ENCODE results near the gene CRACDL. TPM values are rescaled to one million over a fixed set of nuclear protein-coding genes. Genes with fewer than 3 reads are reported as not detected.
A peak's percentile ranks its signal among the peaks of the same experiment; 100 is the strongest.

Gene CRACDL
- total and polyA plus RNA-seq, 2 of the 13 experiments (the other 11 are each of a cell fraction or from before 2014, with no cell fraction given): 0.15 to 0.26 TPM

DNA sequence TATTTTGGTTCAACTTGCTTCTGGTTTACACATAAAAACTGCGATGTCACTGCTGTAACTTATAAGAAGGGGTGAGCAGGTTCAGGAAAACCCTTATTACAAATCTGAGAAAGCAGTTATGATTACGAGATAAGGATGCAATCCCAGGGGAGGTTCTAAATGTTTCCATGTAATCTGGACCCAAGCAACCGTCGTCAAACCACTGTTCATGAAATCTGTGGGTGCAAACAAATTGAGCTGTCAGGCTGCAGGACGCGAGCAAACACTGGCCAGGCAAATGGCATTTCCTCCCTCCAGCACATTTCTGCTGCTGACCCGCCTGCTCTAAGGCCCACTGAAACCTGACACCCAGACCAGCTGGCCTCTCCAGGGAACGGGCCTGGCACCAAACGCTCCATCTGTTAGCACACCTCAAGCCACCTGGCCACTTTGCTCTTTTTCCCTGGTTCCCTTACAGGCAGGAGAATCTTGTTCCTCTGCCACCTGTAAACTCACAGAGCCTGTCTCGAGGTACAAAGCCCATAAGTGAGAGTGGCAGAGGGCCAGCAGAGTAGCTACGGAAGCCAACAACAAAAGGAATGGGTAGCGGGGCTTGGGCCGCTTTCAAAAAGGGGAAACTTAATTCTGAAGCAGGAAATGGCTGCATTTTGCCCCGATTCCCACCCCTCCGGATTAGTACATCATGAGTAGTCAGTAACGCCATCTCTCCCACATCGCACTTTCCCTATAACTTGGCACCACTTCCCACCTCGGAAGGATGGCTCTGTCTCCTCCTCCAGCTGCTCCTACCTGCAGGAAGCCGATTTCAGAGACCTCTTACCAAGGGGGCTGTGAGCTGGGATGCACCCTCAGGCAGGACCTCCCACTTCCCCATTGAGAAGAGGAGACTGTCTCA is 26.5 kb downstream of the CRACDL start (continued):
- TF ChIP-seq, protein P1, sequence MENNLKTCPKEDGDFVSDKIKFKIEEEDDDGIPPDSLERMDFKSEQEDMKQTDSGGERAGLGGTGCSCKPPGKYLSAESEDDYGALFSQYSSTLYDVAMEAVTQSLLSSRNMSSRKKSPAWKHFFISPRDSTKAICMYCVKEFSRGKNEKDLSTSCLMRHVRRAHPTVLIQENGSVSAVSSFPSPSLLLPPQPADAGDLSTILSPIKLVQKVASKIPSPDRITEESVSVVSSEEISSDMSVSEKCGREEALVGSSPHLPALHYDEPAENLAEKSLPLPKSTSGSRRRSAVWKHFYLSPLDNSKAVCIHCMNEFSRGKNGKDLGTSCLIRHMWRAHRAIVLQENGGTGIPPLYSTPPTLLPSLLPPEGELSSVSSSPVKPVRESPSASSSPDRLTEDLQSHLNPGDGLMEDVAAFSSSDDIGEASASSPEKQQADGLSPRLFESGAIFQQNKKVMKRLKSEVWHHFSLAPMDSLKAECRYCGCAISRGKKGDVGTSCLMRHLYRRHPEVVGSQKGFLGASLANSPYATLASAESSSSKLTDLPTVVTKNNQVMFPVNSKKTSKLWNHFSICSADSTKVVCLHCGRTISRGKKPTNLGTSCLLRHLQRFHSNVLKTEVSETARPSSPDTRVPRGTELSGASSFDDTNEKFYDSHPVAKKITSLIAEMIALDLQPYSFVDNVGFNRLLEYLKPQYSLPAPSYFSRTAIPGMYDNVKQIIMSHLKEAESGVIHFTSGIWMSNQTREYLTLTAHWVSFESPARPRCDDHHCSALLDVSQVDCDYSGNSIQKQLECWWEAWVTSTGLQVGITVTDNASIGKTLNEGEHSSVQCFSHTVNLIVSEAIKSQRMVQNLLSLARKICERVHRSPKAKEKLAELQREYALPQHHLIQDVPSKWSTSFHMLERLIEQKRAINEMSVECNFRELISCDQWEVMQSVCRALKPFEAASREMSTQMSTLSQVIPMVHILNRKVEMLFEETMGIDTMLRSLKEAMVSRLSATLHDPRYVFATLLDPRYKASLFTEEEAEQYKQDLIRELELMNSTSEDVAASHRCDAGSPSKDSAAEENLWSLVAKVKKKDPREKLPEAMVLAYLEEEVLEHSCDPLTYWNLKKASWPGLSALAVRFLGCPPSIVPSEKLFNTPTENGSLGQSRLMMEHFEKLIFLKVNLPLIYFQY (CRISPR knock-in tag; IDR thresholded peaks at IDR 0.05; ENCODE audit: borderline replicate concordance): peak; percentile 97
- TF ChIP-seq MAF1 (CRISPR knock-in tag; IDR thresholded peaks at IDR 0.05; ENCODE audit: borderline replicate concordance) (no peak), ETV6 (CRISPR knock-in tag; conservative IDR thresholded peaks at IDR 0.05) (no peak), ZNF274 (CRISPR knock-in tag; IDR thresholded peaks at IDR 0.05) (no peak), ETV5 (CRISPR knock-in tag; IDR thresholded peaks at IDR 0.05; ENCODE audit: borderline replicate concordance) (peak; percentile 44; the same call in 1 of the 2 replicates), BORCS8-MEF2B (CRISPR knock-in tag; IDR thresholded peaks at IDR 0.05) (peak; percentile 78; the same call in 1 of the 2 replicates), TP53 (CRISPR knock-in tag; conservative IDR thresholded peaks at IDR 0.05) (no peak), ZHX2 (IDR thresholded peaks at IDR 0.05; ENCODE audit: low read depth) (no peak), ZHX2 (CRISPR knock-in tag; IDR thresholded peaks at IDR 0.05; ENCODE audit: borderline replicate concordance) (no peak), CBX1 (IDR thresholded peaks at IDR 0.05; ENCODE audit: low read depth) (no peak), FOXO1 (CRISPR knock-in tag; IDR thresholded peaks at IDR 0.05) (no peak), ZSCAN12 (CRISPR knock-in tag; IDR thresholded peaks at IDR 0.05) (no peak), REPIN1 (CRISPR knock-in tag; IDR thresholded peaks at IDR 0.05; ENCODE audit: borderline replicate concordance, low read depth) (peak; percentile 72; the same call in 1 of the 2 replicates), ZNF710 (CRISPR knock-in tag; IDR thresholded peaks at IDR 0.05; ENCODE audit: borderline replicate concordance) (no peak)
- TF ChIP-seq, protein P2, sequence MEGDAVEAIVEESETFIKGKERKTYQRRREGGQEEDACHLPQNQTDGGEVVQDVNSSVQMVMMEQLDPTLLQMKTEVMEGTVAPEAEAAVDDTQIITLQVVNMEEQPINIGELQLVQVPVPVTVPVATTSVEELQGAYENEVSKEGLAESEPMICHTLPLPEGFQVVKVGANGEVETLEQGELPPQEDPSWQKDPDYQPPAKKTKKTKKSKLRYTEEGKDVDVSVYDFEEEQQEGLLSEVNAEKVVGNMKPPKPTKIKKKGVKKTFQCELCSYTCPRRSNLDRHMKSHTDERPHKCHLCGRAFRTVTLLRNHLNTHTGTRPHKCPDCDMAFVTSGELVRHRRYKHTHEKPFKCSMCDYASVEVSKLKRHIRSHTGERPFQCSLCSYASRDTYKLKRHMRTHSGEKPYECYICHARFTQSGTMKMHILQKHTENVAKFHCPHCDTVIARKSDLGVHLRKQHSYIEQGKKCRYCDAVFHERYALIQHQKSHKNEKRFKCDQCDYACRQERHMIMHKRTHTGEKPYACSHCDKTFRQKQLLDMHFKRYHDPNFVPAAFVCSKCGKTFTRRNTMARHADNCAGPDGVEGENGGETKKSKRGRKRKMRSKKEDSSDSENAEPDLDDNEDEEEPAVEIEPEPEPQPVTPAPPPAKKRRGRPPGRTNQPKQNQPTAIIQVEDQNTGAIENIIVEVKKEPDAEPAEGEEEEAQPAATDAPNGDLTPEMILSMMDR (CRISPR knock-in tag; IDR thresholded peaks at IDR 0.05): no peak
